Measurements from ENCODE around the gene NEAT1. TPM values are rescaled to one million over a fixed set of nuclear protein-coding genes. Genes with fewer than 3 reads are reported as not detected.
A peak's percentile ranks its signal among the peaks of the same experiment; 100 is the strongest.

The NEAT1 gene
- total RNA-seq, 4 donors from 2014 or later = 30.6 to 705 (median 357) TPM

DNA sequence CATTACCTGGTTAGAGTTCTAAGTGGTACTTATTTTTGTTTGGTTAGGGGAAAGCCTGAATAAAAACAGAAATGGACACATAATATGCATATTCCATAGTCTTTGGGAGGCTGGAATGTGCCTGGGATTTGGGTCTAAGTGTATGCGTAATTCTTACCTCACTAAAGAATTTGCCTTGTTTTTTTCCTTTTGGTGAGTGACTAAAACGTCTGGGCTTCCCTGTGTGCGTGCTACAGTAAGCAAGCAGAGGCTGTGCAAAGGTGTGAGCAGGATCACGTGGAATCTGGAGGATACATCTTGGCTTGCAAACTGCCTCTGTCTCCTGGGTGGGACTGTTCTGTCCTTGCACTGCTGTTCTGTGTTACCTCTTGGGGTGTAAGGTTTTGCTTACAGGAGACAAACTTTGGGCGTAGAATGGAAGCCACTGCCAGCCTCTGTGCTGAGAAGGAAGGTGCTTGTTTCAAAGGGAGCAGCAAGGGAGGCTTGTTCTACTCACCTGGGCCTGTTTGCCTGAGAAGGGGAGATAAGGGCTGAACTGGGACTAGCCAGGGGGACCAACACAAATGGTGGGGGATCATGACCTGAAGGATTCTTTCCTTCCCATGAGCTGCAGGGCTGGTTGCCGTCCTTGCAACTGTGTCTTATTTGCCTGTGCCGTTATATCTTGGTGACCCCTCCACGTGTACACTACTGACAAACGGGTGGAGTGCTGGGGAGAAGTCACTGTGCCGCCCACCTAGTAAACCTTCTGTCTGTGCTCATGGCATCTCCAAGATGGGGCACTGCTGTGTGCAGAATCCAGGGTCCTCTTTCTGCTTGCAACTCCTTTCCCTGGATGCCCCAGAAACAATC lies 4.5 kb downstream of the NEAT1 start:
- peaks cover 5 to 59% (median 31%) of the 10 kb centered on the region in 3 donors for H3K4me1 ChIP-seq
- WGBS, 2 donors = 3 to 5% methylated on average over 7 to 10 of the region's 10 CpGs
- TF ChIP-seq POLR2A (IDR thresholded peaks at IDR 0.05) = peak in 3 of 4 donors; percentile 59 to 74 (median 59)
- TF ChIP-seq, protein P1, sequence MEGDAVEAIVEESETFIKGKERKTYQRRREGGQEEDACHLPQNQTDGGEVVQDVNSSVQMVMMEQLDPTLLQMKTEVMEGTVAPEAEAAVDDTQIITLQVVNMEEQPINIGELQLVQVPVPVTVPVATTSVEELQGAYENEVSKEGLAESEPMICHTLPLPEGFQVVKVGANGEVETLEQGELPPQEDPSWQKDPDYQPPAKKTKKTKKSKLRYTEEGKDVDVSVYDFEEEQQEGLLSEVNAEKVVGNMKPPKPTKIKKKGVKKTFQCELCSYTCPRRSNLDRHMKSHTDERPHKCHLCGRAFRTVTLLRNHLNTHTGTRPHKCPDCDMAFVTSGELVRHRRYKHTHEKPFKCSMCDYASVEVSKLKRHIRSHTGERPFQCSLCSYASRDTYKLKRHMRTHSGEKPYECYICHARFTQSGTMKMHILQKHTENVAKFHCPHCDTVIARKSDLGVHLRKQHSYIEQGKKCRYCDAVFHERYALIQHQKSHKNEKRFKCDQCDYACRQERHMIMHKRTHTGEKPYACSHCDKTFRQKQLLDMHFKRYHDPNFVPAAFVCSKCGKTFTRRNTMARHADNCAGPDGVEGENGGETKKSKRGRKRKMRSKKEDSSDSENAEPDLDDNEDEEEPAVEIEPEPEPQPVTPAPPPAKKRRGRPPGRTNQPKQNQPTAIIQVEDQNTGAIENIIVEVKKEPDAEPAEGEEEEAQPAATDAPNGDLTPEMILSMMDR (IDR thresholded peaks at IDR 0.05) = no peak
- DNase-seq = no peak
- H3K27me3 ChIP-seq = no peaks in the 10 kb centered on the region
- intact Hi-C loops (cut with DNase I) = loop anchor here (10.0 kb wide), 1 partner anchor 48 kb away; no protein-coding TSS in a partner anchor
- H3K36me3 ChIP-seq = peaks cover 0 to 50% (median 38%) of the 10 kb centered on the region in 3 donors
- no peaks in the 10 kb centered on the region for H3K9me3 ChIP-seq
- peak overlapping the region; percentile 69 to 95 (median 84) for H3K4me3 ChIP-seq
- peak overlapping the region; percentile 99 to 100 (median 100) for H3K27ac ChIP-seq

DNA sequence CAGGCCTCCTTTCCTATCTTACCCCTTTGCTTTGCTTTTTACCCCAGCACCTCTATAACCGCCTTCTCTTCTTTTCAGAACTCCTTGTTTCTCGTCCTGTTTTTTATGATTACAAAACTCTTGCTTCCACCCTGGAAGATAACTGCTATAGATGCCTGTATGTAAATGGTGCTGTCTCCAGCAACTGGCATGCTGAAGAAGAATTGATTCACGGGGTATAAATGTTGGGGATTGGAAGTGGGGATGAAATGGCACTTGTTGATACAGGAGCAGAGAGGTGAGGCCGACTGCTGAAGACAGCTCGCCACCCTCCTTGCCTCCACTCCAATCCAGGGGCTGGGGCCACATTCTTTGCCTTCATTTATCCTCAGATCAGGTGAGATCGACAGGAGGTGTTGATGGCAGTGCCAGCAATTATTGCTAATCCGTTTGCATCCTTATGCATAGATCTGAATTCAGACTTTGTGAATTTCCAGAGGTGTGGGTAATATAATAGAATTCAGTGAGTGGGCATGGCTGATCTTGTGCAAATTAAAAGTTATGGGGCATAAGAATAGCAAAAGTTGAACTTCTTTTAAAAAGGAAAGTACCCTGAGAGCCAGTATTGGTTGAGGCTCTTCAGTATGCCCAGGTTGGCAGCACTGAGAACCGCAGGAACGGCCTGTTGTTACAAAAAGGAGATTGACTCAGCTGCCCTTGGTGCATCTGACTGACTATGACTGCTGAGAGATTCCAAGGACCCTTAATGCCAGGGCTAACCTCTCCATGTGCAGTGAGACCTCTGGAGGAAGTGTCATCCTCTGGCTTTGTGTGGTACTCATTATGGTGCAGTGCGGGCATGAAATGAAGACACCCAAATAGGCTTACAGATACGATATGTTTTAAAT lies 5.3 kb downstream of the NEAT1 start:
- intact Hi-C loops (cut with DNase I) = loop anchor here (10.0 kb wide), 1 partner anchor 47 kb away; no protein-coding TSS in a partner anchor
- TF ChIP-seq, protein P1 (IDR thresholded peaks at IDR 0.05) = no peak
- TF ChIP-seq POLR2A (IDR thresholded peaks at IDR 0.05) = peak in 3 of 4 donors; percentile 7 to 53 (median 26)

DNA sequence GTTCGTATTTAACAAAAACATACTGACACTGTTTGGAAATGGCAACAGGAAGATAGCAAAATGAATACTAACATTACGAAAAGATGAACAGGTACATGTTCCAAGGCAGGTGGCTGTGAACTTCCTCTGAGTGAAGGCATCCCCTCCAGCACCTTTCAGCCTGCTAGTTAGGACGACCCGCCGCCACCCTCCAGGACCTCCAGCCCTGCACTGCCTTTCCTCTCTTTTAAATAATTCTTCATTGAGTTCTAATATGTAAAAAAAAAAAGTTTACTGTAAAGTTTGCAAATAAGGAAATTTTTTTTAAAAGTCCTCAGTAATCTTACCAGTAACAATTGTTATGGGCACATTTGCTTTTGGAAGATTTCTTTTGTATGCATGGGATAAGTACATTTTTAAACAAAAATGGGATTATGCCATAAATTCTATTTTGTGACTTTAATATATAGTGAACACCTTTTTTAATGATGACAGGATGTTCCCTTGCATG lies 6.0 kb downstream of the NEAT1 start:
- peak overlapping the region; percentile 69 to 95 (median 84) for H3K4me3 ChIP-seq
- TF ChIP-seq, protein P1 (IDR thresholded peaks at IDR 0.05) = no peak
- TF ChIP-seq POLR2A (IDR thresholded peaks at IDR 0.05) = peak in 2 of 4 donors; percentile 7 to 59
- H3K9me3 ChIP-seq = no peaks in the 10 kb centered on the region
- H3K36me3 ChIP-seq = peaks cover 0 to 61% (median 30%) of the 10 kb centered on the region in 3 donors
- WGBS, 2 donors = 2 to 6% methylated on average over 5 of the region's 5 CpGs
- no peaks in the 10 kb centered on the region for H3K27me3 ChIP-seq
- H3K27ac ChIP-seq = peak overlapping the region; percentile 99 to 100 (median 100)
- intact Hi-C loops (cut with DNase I) = loop anchor here (10.0 kb wide), 1 partner anchor 46 kb away; no protein-coding TSS in a partner anchor
- no peak for DNase-seq
- H3K4me1 ChIP-seq = peaks cover 5 to 74% (median 43%) of the 10 kb centered on the region in 3 donors

More for the DNA sequence above, 5.3 kb downstream of the NEAT1 start:
- peaks cover 5 to 68% (median 36%) of the 10 kb centered on the region in 3 donors for H3K4me1 ChIP-seq
- peak overlapping the region; percentile 99 to 100 (median 100) for H3K27ac ChIP-seq
- DNase-seq = no peak
- peak overlapping the region; percentile 69 to 95 (median 84) for H3K4me3 ChIP-seq
- no peaks in the 10 kb centered on the region for H3K9me3 ChIP-seq
- H3K36me3 ChIP-seq = peaks cover 0 to 57% (median 37%) of the 10 kb centered on the region in 3 donors
- no peaks in the 10 kb centered on the region for H3K27me3 ChIP-seq
- WGBS, 2 donors = 5 to 12% methylated on average over 10 to 11 of the region's 11 CpGs

DNA sequence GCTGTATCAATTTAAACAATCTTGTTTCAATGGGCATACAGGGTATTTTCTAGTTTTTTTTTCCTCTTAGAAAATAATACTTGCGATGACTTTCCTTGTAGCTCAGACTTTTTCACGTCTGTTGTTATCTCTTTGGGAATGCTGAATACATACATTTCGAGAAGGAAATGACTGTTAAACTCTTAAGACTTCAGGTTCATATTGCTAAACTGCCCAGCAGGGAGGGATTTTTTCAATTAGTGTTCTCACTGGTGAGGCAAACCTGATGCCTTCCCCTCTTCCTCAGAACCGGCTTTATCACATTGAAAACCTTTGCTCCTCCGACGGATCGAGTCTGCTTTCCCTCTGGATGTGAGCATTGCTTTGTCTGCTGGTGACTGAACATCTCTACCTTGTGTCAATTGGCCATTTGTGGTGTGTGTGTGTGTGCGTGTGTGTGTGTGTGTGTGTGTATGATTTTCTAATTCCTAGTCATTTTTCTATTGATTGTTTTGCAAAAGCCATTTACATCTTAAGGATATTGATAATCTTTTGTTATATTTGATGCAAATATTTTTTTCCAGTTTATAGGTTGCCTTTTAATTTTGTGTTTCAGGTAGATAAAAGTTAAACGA lies 6.6 kb downstream of the NEAT1 start:
- Histone ChIP-seq H3K4me3 (peak overlapping the region in 3 of 4 donors; percentile 78 to 95 (median 89)), H3K36me3 (peaks cover 0 to 61% (median 27%) of the 10 kb centered on the region in 3 donors), H3K4me1 (peaks cover 7 to 80% (median 48%) of the 10 kb centered on the region in 3 donors), H3K27me3 (no peaks in the 10 kb centered on the region), H3K9me3 (no peaks in the 10 kb centered on the region), H3K27ac (peak overlapping the region; percentile 83 to 100 (median 100))
- 2% methylated on average over 9 of the region's 9 CpGs for WGBS, 2 donors
- intact Hi-C loops (cut with DNase I) = loop anchor here (10.0 kb wide), 1 partner anchor 46 kb away; no protein-coding TSS in a partner anchor
- TF ChIP-seq, protein P1 (IDR thresholded peaks at IDR 0.05) = no peak
- TF ChIP-seq POLR2A (IDR thresholded peaks at IDR 0.05) = peak in 3 of 4 donors; percentile 3 to 35 (median 21)
- DNase-seq = no peak

All from esophagus squamous epithelium (tissue), 5 donors.